ENCODE results near the gene WNT1. TPM values are rescaled to one million over a fixed set of nuclear protein-coding genes. Genes with fewer than 3 reads are reported as not detected.
A peak's percentile ranks its signal among the peaks of the same experiment; 100 is the strongest.

Gene WNT1
- not detected in 2 replicates for total RNA-seq

DNA sequence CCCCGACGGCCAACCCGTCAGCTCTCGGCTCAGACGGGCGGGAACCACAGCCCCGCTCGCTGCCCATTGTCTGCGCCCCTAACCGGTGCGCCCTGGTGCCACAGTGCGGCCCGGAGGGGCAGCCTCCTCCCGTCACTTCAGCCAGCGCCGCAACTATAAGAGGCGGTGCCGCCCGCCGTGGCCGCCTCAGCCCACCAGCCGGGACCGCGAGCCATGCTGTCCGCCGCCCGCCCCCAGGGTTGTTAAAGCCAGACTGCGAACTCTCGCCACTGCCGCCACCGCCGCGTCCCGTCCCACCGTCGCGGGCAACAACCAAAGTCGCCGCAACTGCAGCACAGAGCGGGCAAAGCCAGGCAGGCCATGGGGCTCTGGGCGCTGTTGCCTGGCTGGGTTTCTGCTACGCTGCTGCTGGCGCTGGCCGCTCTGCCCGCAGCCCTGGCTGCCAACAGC lies at the start of gene WNT1:
Gene WNT1 (plus strand): TSS at position 32 of the 450 bp plus-strand sequence. CDS start 329 bp downstream, at position 361.
- DNase-seq (ENCODE audit: low read depth in 2 of 2): no peak

DNA sequence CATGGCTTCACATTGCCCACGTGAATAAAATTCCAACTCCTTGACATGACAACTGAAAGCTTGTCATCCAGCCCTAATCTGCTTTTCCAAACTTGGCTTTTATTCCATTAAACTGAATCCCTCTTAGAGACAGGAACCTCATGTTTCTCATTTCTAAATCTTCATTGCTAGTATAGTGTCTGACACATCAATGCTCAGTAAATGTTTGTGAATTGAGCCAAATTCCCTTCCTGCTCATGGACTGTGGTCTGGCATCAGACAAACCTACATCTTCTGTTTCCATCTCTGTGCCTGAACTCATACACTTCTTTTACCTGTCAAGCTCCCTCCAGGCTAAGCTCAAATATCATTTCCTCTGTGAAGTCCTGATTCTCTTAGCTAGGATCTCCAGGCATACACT lies 48.6 kb upstream of the WNT1 start:
- DNase-seq (ENCODE audit: low read depth in 2 of 2): no peak

DNA sequence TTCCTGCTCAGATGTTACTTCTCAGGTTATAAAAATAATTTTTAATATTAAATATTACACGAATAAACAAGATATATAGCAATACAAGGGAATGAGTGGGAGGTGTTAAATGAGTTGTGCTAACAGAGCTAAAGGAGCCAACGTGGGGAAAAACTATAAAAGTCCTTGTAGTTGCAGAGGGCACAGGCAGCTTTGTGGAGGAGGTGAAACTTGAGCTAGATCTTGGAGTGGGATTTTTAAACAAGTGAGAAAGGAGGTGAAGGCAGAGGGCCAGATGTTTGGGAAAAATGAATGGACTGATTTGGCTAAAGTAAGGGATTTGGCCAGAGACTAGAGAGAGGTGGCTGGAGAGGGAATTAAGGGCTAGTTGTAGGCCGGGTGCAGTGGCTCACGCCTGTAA lies 47.6 kb upstream of the WNT1 start:
- DNase-seq (ENCODE audit: low read depth in 2 of 2): no peak

DNA sequence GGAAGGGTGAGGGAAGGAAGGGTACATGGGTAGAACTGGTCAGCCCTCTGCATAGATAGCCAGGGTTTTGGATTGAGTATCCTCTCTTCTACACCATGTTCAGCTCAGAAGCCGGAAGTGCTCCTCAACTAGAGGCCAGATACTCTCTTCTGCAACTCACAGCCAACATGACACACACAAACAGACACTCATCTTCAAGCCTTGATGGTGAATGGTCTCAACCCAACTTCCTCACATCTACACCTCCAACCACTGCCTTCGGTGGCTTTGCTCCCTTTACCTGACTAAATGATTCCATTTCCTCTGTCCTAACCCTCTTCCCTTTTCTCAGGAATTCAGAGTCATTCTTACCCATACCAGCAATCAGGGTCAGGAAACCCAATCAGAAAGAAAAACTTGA lies 45.2 kb upstream of the WNT1 start:
- no peak for DNase-seq (ENCODE audit: low read depth in 2 of 2)

DNA sequence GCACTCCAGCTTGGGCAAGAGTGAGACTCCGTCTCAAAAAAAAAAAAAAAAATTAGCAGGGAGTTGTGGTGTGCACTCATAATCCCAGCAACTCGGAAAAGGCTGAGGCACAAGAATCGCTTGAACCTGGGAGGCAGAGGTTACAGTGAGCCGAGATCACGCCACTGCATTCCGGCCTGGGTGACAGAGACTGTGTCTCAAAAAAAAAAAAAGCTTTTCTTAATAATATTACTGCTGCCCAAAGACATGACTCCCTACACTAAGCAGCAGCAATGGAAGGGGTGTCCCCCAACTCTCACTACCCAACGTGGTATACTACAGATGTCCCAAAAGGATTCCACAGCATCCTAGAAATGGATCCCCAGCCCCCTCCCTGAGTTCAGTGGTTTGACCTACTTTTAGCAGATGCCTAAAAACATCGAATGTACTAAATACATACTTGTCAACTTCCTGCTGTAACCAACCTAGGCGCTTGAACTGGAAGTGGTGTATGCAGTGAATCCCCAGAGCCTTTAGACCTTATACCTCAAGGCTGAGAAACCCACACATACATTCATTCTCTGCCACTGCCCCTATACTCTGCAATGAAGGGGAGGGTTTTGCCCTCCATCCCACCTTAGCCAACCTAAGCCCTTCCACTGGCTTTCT lies 44.3 kb upstream of the WNT1 start:
- DNase-seq (ENCODE audit: low read depth in 2 of 2): no peak

DNA sequence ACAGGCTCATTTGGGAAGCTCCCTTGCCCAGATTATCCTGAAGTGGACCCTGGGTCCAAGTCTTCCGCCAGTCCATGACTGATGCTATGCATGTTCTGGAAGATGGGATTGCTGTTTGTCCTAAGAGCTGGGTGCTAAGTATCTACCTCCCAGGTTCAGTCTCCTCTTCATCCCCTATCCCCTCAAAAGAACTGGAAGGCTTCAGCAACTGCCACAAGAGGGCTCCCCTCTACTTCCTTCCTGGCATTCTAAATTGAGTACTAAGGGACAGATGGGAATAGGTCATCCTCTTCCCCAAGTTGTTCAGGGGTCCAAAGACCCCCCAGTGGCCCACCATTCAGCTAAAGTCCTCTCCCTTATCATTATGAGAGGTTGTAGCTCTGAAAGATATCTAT lies 43.8 kb upstream of the WNT1 start:
- peak; percentile 18 to 31 for DNase-seq (ENCODE audit: low read depth in 2 of 2)

DNA sequence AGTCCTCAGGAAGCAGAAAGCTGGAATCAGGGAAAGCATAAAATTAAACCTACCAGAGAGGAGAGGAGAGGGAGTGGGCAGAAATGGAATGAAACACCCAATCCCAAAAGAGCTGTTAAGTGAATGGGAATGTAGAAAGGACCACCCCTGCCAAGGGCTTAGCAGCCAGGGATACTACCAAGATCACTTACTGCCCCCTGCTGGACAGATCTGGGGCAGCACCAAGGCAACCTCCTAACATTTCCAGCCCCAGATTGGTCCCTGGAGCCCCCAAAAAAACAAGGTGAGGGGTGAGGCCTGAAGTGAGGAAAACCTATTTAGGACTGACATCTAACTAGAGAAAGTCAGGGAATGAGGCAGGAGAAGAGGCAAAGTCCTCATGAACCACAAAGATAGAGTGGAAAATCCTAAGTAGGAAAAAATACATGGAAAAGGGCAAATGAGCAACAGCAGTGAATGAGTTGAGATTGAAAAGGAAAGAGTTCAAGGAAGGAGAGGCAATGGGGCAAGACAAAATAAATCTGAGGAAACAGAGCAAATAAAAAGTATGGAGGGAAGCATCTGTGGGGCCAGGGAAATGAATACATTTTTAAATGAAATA lies 41.6 kb upstream of the WNT1 start:
- peak; percentile 77 to 79 for DNase-seq (ENCODE audit: low read depth in 2 of 2)

DNA sequence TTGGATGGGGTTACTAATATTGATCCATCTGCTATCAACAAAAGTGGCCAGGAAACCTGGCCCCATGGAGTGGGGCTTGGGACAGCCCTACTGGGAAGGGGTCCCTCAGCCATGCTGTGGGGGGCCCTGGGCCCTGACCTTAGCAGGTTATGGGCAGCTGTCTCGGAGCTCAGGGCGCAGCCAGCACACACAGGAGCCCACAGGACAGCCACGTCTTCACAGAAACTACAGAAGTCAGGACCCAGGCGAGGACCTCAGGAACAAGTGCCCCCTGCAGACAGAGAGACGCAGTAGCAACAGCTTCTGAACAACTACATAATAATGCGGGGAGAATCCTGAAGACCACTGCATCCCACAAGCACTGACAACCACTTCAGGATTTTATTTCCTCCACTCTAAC lies 41.0 kb upstream of the WNT1 start:
- DNase-seq (ENCODE audit: low read depth in 2 of 2): no peak

DNA sequence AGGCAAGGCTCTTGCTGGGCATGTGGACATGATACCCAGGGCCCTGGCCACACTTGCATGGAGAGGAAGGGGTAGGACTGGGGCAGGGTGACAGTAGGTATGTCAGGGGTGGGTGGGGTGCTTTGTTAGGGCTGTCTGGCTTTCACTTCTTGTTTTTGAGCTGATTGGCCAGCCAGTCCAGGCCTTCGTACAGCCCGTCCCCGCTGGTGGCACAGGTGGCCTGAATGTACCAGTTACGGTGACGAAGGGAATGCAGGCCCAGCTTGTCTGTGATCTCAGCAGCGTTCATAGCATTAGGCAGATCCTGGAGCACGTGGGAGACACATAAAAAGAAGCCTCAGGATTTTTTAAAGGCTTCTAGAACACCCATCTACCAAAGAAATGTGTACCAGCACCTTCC lies 39.3 kb upstream of the WNT1 start:
- no peak for DNase-seq (ENCODE audit: low read depth in 2 of 2)

DNA sequence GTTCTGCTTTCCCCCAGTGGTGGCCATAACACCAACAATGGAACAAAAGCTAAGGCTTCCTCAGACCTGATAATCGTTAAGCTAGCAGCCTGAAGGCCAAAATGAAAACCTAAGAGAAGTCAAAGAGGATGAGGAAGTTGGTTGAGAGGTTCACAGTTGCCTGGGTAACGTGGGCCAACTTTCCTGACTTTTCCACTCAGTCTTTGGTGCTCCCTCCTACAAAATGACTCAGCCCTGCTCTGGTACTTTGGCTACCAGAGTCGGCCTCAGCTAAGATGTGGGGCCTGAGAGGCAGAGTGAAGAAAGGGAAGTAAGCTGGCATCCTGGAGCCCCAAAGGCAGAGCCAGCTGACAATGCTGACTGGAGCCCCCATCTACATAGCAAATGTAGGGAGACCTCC lies 37.9 kb upstream of the WNT1 start:
- DNase-seq (ENCODE audit: low read depth in 2 of 2): peak in 1 of 2 donors; percentile 39

DNA sequence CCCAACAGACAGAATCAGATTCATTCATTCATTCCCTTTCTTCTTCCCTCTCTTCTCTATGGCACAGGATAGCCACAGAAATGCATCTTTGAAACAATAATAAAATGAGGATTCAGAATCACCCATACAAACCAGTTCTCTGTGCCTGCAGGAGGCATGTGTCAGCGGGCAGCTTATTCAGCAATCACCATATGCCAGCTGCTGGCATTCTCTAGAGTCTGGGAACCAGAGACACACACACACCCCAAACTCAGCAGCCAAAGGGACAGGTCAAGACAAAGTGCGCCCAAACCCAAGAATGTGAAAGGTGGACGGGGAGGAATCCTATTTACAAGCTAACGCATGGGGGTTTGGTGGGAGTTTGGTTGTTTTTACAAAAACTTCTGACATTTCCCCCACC lies 34.9 kb upstream of the WNT1 start:
- no peak for DNase-seq (ENCODE audit: low read depth in 2 of 2)

DNA sequence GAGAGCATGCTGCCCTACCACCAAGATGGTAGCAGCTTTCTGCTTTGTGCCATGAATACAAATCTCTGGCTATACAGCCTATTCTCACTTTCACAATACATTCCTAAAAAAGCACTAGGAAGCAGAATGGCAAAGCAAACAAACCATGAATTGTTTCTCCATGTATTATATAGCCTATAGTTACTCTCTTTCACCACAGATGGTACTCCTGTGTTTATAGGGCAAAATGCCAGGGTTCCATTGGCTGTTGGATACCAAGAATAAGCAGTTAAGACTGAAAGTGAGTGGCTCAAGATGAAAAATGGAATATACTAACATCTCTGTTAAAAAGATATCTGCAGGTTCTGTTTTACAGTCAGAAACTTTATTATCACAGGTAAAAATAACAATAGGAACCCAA lies 31.9 kb upstream of the WNT1 start:
- peak in 1 of 2 donors; percentile 36 for DNase-seq (ENCODE audit: low read depth in 2 of 2)

DNA sequence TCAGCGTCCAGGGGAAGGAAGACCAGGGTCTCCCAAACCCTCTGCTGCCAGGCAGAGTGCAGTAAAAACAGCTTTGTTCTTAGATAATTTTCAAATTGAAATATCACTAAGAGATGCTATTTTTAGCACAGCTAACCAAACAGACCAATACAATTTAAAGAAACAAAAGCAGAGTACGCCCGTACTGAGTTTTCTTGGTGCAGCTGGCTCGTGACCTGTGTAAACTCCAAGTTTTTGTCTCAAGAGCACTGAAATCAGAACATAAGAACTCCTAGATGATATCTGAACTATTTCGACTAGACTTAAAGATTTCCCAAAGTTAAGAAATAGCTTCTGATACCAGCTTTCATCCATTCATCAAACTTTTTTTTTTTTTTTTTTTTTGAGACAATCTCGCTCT lies 31.2 kb upstream of the WNT1 start:
- DNase-seq (ENCODE audit: low read depth in 2 of 2): no peak

DNA sequence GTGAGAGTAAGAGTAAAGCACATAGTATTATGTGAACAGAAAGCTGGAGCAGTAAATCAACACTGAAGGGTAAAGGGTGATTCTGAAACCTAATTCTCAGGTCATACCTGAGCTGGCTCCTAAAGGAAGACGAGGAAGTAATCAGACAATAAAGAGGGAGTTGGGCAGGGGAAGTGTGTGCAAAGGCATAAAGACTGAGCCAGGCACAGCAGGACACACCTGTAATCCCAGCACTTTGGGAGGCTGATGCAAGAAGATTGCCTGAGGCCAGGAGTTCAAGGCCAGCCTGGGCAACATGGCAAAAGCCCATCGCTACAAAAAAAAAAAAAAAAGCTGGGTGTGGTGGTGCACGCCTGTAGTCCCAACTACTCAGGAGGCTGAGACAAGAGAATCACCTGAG lies 30.4 kb upstream of the WNT1 start:
- DNase-seq (ENCODE audit: low read depth in 2 of 2): no peak

DNA sequence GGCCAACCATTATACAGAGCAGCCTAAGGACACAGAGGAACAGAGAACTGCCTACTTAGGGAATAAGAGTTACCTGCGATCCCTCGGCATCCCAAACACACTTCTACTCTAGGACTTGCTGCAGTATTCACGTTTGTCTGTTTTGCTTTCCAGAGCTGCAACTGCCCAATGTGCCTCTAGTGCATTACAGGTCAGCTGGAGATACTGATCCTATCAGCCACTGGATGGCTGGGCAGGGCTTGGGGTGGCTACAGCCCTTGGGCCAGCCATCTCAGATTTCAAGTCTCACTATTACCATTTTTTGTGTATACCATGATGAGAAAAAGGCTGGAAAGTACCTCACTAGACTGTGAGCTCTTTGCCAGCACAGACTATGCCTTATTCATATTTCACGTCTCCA lies 25.4 kb upstream of the WNT1 start:
- DNase-seq (ENCODE audit: low read depth in 2 of 2): no peak

DNA sequence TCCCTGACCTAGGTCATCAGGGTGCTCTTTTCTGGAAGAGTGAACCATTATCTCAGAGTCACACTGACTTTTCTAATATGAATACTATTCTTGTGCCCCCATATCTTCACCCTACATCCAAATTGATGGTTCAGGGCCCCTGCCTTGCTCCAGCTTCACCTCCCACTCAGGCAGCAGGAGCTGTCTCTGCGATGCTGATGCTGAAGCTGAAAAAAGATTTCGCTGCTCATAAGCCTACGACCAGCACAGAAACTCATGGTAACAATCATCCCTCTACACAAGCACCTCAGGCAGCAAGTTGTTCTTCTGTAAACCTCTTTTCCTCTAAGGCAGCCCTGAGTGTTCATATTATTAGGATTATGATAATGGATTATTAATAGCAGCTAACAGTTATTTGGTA lies 24.1 kb upstream of the WNT1 start:
- no peak for DNase-seq (ENCODE audit: low read depth in 2 of 2)

DNA sequence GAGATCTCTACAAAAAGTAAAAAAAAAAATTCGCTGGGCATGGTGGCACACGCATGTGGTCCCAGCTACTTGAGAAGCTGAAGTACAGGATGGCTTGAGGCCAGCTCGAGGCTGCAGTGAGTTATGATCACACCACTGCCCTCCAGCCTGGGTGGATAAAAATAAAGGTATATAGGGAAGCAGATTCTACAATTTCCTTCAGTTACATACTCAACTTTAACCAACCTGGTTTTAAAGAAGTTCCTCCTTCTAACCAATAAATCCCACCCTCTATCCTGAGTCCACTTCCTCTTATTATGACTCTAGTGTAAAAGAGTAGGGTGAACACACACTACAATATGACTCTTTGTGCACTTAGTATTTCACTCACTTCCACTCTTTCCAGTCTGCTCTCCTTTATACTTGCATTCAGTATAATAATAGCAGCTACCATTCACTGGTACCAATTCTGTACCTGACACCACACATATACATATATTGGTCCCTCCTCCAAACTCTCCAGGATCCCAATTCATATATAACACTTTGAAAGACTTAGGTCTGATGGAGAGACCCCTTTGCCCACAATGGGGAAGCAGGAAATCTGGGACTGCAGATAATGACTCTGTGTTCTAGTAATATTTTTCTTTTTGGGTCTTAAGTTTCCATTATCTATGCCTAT lies 23.2 kb upstream of the WNT1 start:
- no peak for DNase-seq (ENCODE audit: low read depth in 2 of 2)

DNA sequence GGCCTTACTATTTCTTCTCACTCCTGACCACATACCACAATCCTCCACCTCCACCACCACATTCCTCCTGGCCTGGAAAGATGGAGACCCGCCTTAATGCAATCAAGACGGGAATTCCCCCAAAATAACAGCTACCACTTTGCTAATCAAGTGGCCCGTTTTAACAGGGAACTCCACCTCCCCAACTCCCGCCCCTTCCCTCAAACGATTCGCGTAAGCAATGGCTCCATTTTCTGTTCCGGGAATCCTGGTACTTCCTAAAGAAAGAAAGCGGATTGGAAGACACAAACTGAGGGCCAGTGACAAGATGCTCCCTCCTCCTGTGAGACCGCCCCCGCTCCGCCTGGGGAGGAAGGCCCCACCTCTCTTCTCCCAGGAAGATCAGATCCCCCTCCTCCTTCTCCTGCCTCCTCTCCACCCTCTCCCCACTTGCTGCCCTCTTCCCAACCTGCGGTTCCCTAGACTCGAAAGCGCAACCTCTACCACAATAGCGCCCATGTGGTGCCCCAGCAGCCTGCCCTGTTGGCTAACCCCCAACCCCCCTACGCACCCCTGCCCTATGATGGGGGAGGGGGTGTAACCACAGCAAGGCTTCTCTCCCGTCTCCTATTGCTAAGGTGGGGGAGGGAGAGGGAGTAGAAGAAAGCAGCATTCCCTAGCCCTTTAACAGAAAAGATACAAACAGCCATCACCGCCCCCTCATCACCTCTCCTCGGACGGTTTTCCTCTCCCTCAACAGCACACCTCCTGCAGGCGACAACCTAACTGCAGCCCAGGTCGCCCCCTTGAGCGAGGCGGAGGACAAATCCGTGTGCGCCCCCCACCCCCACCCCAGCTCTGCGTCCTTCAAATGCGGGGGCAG lies 21.6 kb upstream of the WNT1 start:
- DNase-seq (ENCODE audit: low read depth in 2 of 2): peak; percentile 68 to 98

DNA sequence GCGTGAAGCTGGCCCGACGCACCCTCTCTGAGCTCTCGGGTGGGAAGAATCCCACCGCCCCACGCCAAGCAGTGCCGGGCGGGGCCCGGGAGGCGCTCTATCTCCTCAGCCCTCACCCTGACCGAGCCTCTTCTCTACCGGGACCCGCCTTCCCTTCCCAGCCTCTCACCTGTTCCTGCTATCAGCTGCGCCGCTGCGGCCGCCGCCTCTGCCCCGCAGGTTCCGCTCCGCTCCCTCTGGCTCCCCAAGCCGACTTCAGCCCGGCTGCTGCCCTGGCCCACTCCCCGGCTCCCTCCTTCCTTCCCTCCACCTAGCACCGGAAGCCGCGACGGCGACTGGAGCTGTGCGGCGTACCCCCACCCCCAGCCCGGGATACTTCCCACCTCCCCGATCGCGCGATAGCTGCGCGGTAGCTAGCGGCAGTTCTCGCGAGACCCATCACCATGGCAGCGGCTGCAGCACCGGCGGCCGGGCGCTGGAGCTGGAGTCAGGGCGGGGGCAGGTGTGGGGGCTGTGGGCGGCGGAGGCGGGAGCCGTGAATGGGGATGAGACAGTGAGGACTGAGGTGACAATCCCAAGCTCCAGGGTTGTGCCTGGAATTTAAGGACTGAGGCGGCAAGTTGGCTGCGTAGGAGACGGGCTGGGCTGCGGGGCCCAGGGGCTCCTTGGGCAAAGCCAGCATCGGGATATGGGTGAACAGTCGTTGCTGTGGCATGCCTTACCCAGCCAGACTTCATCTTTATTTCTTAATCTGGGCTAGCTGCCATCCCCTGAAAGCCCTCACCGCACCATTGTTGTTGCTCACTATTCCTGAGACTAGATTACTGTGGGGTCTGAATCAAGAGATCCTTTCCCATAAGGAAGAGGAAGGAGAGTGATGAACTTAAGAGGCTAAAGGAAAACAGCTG lies 20.7 kb upstream of the WNT1 start, which contains the start of gene ARF3:
Gene ARF3 (minus strand): TSS at position 347 of the 908 bp plus-strand sequence. CDS start 16,392 bp downstream, outside the sequence.
- DNase-seq (ENCODE audit: low read depth in 2 of 2): peak; percentile 94 to 96

DNA sequence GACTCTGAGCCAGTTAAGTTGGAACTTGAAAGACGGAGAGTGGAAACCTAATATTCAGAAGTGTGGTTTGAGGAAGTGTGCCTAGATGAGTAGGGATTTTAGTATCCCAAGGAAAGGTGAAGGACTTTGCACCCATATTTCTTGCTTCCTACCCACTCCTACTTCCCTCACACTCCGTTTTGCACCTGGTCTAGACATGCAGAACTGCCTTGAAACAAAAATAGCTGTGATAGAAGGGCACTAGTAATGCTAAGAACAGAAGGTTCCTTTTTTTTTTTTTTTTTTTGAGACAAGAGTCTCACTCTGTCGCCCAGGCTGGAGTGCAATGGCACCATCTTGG lies 20.1 kb upstream of the WNT1 start:
- DNase-seq (ENCODE audit: low read depth in 2 of 2): no peak

DNA sequence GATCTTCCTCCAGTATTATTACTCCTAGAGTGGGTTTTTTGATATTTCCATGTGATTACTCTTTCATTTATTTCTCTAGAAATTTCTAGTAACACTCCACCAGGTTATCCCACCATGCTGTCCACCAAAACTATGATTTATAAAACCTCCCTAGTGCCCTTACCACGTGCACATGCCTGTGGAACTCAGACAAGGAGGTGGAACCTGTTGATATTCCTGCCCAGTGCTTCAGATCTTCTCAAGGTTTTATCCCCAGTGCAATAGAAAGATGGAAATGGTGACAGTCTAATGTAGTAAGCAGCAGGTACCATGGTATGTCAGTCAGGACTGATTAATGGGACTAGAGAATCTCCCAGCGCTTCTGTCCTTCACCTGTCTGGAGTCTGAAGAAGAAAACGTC lies 17.3 kb upstream of the WNT1 start:
- DNase-seq (ENCODE audit: low read depth in 2 of 2): no peak
